Parathyroid adenoma (tissue), 2 donors: ENCODE data around the gene ZNF43.
A peak's percentile ranks its signal among the peaks of the same experiment; 100 is the strongest.
"Not testable (repeated sequence)": the region's sequence is repeated elsewhere in the genome, so short reads cannot be mapped to it uniquely, and the experiment has no call there.

Source experiments
- H2AFZ ChIP-seq: fragments of 300-600 bp; sonication (generic); one replicate; pipeline ENCODE4 v1.7.0; 2017; ENCODE audit warnings: antibody characterized with exemption, mild to moderate bottlenecking
- H3K27ac ChIP-seq: fragments of 300-600 bp; sonication (generic); one replicate; pipeline ENCODE4 v1.7.0; 2017
- H3K27me3 ChIP-seq: fragments of 300-600 bp; sonication (generic); one replicate; pipeline ENCODE4 v1.7.0; 2017; ENCODE audit warnings: low read length; ENCODE audit not compliant: control insufficient read depth, insufficient read depth
- H3K36me3 ChIP-seq: fragments of 300-600 bp; sonication (generic); one replicate; pipeline ENCODE4 v1.7.0; 2017; ENCODE audit warnings: low read length; ENCODE audit not compliant: control insufficient read depth, insufficient read depth
- H3K4me1 ChIP-seq: fragments of 300-600 bp; sonication (generic); one replicate; pipeline ENCODE4 v1.7.0; 2017; ENCODE audit warnings: control low read depth
- H3K4me2 ChIP-seq: fragments of 300-600 bp; sonication (generic); one replicate; pipeline ENCODE4 v1.7.0; 2017; ENCODE audit warnings: low read length
- H3K4me3 ChIP-seq: fragments of 300-600 bp; sonication (generic); one replicate; pipeline ENCODE4 v1.7.0; 2017; ENCODE audit warnings: low read depth, low read length
- H3K79me2 ChIP-seq: fragments of 300-600 bp; sonication (generic); one replicate; pipeline ENCODE4 v1.7.0; 2017; ENCODE audit warnings: control low read depth
- H3K9ac ChIP-seq: fragments of 300-600 bp; sonication (generic); one replicate; pipeline ENCODE4 v1.7.0; 2017; ENCODE audit warnings: mild to moderate bottlenecking
- H3K9me3 ChIP-seq: fragments of 300-600 bp; sonication (generic); one replicate; pipeline ENCODE4 v1.7.0; 2017; ENCODE audit warnings: low read length; ENCODE audit not compliant: control insufficient read depth
- TF ChIP-seq, protein P1 (sequence below): fragments of 300-600 bp; sonication (generic); IDR thresholded peaks from one replicate; pipeline ENCODE4 v1.7.0; 2017; ENCODE audit warnings: antibody characterized with exemption, mild to moderate bottlenecking
- donor health status: primary hyperparathyroidism.

ZNF43 gene

DNA sequence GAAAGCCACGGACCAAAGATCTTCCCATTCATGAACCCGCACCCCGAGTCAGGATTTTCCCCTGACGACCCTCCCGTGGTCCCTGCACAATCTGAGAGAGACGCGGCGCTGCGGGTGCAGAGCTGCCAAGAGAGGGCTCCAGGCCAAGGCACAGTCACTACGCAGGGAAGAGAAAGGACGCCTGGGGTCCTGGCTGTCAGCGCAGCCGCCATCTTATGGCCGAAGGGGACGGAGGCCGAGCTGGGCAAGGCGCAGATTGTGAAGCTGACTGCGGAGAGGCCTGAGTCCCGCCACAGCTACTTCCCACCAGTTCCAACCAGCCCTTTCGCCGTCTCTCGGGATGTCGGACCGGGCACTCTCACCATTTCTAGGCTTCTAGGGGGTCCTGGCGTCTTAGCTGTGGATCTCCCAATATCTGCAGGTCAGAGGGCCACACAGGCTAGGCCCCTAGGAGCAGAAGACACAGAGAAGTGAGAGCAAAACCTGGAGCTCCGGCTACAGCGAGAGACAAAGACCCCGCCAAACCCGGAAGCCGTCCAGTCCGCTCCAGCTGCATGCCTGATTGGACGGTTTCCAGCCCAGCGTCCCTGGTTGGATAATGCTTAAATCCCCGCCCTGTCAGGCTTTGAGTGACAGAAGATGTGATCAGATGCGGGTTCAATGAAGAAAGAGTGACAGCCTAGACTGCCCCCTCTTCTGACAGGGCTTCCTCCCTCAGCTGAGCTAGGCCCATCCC, 68.7 kb downstream of the ZNF43 start, which contains the start of gene ZNF100:
ZNF100 (minus strand) TSS at position 515 of the 736 bp plus-strand sequence; CDS start at position 365, 150 bp downstream.
- Histone ChIP-seq H3K4me1 (peaks cover 4% of the 10 kb centered on the region), H3K27ac (peak within 1 kb of the TSS; percentile 73), H3K27me3 (no peaks in the 10 kb centered on the region), H3K4me2 (peak within 1 kb of the TSS; percentile 78), H3K9me3 (no peaks in the 10 kb centered on the region), H3K9ac (peak within 1 kb of the TSS; percentile 64), H3K79me2 (peaks cover 6% of the 10 kb centered on the region), H2AFZ (peak within 1 kb of the TSS; percentile 89), H3K36me3 (no peaks in the 10 kb centered on the region), H3K4me3 (peak within 1 kb of the TSS; percentile 84)
- TF ChIP-seq, protein P1, sequence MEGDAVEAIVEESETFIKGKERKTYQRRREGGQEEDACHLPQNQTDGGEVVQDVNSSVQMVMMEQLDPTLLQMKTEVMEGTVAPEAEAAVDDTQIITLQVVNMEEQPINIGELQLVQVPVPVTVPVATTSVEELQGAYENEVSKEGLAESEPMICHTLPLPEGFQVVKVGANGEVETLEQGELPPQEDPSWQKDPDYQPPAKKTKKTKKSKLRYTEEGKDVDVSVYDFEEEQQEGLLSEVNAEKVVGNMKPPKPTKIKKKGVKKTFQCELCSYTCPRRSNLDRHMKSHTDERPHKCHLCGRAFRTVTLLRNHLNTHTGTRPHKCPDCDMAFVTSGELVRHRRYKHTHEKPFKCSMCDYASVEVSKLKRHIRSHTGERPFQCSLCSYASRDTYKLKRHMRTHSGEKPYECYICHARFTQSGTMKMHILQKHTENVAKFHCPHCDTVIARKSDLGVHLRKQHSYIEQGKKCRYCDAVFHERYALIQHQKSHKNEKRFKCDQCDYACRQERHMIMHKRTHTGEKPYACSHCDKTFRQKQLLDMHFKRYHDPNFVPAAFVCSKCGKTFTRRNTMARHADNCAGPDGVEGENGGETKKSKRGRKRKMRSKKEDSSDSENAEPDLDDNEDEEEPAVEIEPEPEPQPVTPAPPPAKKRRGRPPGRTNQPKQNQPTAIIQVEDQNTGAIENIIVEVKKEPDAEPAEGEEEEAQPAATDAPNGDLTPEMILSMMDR: no peak

DNA sequence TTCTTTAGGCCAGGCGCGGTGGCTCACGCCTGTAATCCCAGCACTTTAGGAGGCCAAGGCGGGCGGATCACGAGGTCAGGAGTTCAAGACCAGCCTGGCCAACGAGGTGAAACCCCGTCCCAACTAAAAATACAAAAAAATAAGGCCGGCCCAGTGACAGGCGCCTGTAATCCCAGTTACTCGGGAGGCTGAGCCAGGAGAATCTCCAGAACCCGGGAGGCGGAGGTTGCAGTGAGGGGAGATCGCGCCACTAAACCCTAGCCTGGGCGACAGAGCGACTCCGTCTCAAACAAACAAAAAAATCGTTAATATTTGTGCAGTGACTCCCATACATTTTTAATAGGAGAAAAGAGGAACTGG, 69.3 kb downstream of the ZNF43 start:
- H3K9me3 ChIP-seq, H3K27me3 ChIP-seq, H3K79me2 ChIP-seq, H3K4me1 ChIP-seq, H3K36me3 ChIP-seq: not testable (repeated sequence)
- Histone ChIP-seq H2AFZ (peak overlapping the region; percentile 89), H3K4me2 (peak overlapping the region; percentile 78), H3K9ac (peak overlapping the region; percentile 64), H3K27ac (peak overlapping the region; percentile 73), H3K4me3 (peak overlapping the region; percentile 84)

DNA sequence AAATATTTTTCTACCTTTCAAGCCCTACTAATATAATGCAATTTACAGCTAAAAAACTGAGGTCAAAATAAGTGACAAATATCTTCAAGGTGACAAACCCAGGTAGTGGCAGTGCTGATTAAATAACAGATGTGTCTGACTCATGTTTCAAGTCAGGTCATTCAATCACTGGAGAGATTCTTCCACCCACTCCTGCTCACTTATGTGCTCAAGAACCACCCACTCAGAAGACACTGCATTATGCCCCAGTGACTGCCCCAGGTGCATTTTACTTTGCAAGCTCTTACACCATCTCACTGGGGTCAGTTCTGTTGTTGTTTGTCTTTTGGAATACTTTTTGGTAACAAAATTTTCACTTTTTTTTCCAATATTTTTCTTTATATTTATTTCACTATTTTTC, 70.8 kb downstream of the ZNF43 start:
- peaks cover 4% of the 10 kb centered on the region for H3K4me1 ChIP-seq
- no peak overlapping the region for H3K27ac ChIP-seq
- no peak overlapping the region for H3K4me2 ChIP-seq
- TF ChIP-seq, protein P1: no peak
- H3K4me3 ChIP-seq: no peak overlapping the region
- no peak overlapping the region for H2AFZ ChIP-seq
- H3K9me3 ChIP-seq: no peaks in the 10 kb centered on the region
- peaks cover 6% of the 10 kb centered on the region for H3K79me2 ChIP-seq
- H3K9ac ChIP-seq: no peak overlapping the region
- no peaks in the 10 kb centered on the region for H3K27me3 ChIP-seq
- H3K36me3 ChIP-seq: no peaks in the 10 kb centered on the region

DNA sequence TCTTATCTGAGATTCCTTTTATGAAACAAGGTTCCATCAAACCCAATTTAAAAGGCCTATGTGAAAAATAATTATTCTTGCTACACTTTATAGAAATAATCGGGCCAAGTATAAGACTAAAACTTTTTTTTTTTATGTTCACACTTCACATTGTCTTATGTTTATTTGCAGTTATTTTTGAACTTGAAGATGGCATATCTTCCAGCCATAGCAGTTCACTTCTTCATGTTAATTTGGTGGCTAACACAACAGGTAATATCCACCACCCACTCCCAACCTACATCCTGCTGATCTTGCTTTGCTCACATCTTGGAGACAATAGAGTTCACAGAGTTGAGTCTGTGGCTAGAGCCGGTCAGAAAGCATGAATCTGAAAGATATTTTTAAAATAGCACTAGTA, 74.4 kb downstream of the ZNF43 start:
- H2AFZ ChIP-seq, H3K27ac ChIP-seq, H3K4me2 ChIP-seq, H3K79me2 ChIP-seq, H3K27me3 ChIP-seq, H3K36me3 ChIP-seq, H3K4me3 ChIP-seq, H3K9me3 ChIP-seq, H3K4me1 ChIP-seq, H3K9ac ChIP-seq: not testable (repeated sequence)

DNA sequence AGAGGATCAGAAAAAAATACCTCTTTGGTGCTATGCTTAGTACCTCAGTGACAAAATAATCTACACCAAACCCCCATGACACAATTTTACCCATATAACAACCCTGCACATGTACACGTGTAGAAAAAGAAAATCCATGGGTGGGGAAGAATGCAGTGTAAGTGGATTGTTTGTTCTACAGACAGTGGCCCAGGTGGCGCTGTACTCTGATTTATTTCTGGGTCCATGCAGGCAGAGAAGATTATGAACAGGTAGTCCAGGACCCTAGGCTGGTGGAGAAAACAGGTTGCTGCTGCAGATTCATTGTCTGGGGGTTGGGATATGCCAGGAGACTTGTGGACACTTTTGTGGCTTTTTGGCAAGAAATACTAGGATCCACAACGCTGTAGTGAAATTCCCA, 77.7 kb downstream of the ZNF43 start:
- H3K36me3 ChIP-seq: no peaks in the 10 kb centered on the region
- peaks cover 12% of the 10 kb centered on the region for H3K79me2 ChIP-seq
- no peak overlapping the region for H3K27ac ChIP-seq

DNA sequence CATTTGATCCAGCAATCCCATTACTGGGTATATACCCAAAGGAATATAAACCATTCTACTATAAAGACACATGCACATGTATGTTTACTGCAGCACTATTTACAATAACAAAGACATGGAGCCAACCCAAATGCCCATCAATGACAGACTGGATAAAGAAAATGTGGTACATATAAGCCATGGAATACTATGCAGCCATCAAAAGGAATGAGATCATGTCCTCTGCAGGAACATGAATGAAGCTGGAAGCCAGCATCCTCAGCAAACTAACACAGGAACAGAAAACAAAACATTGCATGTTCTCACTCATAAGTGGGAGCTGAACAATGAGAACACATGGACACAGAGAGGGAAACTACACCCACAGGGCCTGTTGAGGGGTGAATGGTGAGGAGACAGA, 80.4 kb downstream of the ZNF43 start:
- H3K4me3 ChIP-seq, H3K9me3 ChIP-seq, H3K27me3 ChIP-seq, H3K36me3 ChIP-seq, H3K27ac ChIP-seq, H2AFZ ChIP-seq, H3K4me2 ChIP-seq, H3K4me1 ChIP-seq, H3K9ac ChIP-seq: not testable (repeated sequence)
- H3K79me2 ChIP-seq: peaks cover 12% of the 10 kb centered on the region

More for the DNA sequence above, 77.7 kb downstream of the ZNF43 start:
- H3K4me2 ChIP-seq: no peak overlapping the region
- TF ChIP-seq, protein P1: no peak
- no peak overlapping the region for H2AFZ ChIP-seq
- H3K4me1 ChIP-seq: no peaks in the 10 kb centered on the region
- no peak overlapping the region for H3K4me3 ChIP-seq
- H3K27me3 ChIP-seq: no peaks in the 10 kb centered on the region
- no peaks in the 10 kb centered on the region for H3K9me3 ChIP-seq
- H3K9ac ChIP-seq: no peak overlapping the region
